GM19452 (cell line): ENCODE measurements around the gene CROCC2.

Experiments
- ATAC-seq: cut with Tn5 transposase; IDR thresholded peaks from one replicate; pipeline ENCODE4 v1.9.1; 2021; ENCODE audit not compliant: unreplicated experiment

CROCC2 gene

DNA sequence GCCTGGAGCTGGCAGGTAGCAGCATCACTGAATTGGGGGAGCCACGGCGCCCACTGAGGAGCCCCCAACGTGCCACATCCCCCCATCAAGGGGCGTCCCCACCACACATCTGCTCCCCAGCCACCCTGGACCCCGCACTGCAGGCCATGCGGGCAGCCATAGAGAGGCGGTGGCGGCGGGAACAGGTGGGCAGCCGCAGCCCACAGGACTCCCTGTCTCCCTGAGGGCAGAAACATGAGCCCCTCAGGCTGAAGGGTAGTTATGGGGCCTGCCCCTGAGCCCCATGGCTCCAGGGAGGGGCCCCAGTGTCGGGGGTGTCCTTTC is 26.6 kb downstream of the CROCC2 start:
- no peak for ATAC-seq

DNA sequence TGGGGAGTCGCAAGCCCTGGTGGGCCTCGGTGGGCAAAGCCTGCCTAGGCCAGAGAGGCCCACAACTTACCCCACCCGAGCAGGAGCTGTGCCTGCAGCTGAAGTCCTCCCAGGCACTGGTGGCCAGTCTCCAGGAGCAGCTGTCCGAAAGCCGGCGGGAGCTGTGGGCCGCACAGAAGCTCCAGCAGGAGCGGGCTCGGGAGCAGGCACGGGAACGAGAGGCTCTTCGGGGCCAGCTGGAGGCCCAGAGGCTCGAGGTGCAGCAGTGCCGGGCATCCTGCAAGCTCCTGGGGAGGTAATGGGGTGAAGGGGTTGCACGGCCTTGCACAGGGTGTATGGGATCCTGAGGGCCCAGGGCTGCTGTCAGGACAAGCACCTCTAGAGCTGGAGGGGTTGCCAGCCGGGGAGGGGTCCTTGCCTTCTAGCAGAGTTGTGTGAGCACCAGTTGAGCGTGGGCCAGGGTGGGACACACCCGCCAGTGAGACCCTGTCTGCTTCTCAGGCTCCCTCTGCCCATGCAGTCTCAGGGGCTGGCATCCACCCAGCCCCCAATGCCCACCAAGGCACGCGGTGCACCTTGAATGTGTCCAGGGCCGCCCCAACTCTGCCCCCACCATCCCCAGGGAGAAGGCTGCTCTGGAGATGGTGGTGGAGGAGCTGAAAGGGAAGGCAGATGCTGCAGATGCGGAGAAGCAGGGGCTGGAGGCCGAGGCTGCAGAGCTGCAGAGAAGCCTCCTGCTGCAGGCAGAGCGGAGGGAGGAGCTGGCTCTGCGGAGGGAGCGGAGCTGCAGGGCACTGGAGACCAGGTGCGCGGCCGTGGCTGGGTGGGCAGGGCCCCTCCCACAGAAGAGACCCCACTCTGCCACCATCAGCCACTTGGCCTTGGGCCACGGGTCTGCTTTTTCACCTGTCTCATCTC is 27.2 kb downstream of the CROCC2 start:
- no peak for ATAC-seq

DNA sequence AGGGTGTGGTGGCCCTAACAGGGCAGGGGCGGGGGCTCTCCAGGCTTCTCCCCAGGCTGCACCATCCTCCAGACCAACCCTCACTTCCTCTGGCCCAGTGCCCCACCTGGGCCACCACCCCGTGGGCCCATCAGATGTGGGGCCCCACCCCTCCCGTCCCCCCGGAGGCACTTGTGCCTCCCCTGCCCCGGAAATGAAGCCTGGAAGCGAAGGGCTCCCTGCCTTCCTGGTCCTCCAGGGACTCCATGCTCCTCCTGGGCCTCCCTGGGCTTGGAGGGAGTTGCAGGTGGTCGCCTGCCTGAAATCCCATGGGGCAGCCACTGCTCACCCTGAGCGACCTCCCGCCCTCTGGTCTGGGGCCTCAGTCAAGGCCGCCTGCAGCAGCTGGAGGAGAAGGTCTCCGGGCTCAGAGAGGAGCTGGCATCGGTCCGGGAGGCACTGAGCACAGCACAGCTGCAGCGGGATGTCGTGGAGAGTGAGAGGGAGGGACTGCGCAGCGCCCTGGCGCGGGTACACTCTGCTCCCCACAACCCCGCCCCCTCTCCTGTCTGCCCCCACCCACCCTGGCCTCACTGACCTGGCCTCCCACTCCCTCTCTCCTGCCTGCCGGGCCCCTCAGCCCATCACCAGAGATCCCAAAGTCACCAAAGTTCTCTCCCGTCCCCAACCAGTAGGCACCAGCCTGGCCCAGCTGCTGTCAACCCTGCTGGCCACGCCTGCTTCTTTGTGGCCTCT is 28.0 kb downstream of the CROCC2 start:
- ATAC-seq = no peak

DNA sequence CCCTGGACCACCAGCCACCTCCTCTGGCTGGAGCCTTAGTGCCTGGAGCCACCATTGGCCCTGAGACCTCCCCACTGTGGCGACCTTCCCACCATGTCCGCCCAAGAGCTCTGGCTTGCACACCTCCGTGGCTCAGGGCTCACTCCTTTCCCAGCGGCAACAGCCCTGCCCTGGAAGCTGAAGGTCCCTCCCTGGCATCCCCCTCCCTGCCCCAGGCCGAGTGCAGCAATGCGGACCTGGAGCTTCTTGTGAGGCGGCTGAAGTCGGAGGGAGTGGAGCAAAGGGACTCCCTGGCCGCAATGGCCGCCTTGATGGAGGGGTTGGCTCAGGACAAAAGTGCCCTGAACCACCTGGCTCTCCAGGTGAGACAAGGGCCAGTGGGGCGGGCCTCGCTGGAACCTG is 28.6 kb downstream of the CROCC2 start:
- ATAC-seq = no peak

DNA sequence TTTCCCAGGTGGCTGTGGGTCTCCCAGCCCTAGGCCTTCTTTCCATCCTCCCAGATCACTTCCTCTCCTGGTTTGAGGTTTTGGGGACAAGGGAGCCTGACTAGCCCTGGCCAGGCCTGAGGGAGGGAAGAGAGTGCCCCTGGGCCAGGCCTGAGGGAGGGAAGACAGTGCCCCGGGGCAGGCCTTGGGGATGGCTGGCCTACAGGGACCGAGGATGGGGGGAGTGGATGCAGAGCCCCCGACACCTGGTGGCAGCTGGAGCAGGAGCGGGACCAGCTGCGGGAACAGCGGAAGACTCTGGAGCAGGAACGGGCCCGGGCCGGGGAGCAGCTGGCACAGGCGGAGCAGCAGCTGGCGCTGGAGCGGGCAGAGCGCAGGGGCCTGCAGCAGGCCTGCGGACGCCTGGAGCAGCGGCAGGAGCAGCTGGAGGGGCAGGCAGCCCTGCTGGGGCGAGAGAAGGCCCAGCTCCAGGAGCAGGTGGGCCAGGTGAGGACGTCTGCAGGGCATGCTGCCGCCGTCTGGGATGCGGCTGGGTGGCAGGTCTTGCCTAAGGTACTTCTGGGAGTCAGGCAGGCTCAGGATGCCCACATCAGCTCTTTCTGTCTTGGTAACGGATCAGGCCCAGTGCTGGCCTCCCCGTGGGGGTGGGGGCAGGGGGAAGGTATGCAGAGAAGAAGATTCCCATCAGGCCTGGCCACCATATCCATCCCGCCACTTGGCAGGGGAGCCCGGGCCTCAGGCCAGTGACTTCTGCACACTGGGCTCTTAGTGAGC is 29.2 kb downstream of the CROCC2 start:
- ATAC-seq = no peak

DNA sequence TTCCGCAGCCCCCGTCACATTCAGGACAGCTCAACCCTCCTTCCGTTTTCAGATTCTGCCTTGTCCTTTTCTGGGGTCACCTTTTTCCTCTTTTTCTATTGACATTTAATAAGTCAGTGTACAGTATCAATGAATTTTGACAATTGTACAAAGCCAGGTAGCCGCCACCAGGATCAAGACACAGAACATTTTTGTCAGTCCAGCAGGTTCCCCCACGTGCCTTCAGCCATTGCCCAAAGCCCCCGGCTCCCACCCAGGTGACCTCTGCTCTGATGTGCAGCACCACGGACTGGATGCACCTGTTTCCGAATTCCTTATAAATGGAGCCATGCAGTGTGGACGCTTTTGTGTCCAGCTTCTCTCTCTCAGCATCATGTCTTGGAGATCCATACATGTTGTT is 30.0 kb downstream of the CROCC2 start:
- ATAC-seq = no peak

DNA sequence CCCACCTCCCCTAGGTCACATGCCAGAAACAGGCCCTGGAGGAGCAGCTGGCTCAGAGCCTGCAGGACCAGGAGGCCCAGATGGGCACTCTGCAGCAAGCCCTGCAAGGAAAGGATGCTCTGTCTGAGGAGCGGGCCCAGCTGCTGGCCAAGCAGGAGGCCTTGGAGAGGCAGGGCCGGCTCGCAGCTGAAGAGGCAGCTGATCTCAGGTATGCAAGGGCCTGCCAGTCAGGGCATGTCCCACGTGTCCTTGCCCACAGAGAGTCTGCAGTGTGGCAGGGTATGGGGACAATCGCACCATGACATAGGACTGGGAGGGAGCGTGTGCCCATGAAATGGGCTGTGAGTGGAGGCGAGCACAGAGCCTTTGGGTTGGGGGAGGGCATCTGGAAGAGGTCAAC is 39.9 kb downstream of the CROCC2 start:
- no peak for ATAC-seq

DNA sequence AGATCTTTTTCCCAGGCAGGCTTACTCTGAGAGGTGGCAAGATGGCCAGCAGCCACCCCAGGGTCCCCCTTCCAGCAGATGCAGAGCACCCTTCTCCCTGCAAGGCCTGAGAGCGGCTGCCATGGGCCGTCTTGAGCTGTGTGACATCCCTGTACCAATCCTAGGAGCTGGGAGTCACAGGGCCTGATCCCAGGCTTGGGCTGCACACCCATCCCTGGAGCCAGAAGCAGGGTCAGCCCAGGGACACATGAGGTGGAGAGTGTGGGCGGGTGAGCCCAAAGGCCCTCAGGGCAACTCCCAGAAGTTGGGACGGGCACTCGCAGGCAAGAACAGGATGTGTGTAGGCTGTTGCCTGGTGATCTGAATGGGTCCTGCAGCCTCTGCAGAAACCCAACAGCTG is 40.5 kb downstream of the CROCC2 start:
- no peak for ATAC-seq

DNA sequence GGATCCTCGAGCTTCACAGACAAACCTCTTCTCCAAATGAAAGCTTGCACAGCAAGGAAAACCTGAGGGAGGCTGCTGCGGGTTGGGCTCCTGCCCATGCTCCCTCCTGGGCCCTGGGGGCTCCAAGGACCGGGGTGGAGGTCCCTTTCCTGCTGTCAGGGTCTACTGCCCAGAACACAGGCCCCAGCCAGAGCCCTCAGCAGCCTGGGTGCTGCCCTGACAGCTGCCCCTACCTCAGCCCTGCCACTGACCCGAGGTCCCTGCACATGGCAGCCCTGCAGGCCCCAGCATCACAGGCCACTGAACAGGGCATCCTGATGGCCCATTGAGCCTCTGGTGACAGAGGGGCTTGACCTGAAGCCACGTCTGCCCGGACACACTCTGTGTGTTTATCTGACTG is 41.0 kb downstream of the CROCC2 start:
- ATAC-seq = no peak

DNA sequence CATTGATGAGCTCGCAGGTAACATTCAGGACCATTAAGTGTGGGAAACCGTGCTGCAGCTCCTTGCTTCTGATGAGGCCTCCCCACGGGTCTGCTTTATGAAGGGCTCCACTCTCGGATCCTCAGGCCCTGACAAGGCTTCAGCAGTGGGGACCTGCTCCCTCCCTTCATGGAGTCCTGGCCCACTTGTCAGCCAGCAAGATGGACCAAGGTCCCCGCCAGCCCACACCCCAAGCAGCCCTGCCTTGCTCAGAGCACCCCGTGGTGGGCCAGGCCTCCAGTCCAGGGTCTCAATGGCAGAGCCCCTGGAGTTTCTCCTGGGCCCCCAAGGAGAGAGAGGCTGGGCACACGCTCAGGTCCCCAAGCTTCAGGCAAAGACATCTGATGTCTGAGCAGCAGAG is 41.5 kb downstream of the CROCC2 start:
- no peak for ATAC-seq

DNA sequence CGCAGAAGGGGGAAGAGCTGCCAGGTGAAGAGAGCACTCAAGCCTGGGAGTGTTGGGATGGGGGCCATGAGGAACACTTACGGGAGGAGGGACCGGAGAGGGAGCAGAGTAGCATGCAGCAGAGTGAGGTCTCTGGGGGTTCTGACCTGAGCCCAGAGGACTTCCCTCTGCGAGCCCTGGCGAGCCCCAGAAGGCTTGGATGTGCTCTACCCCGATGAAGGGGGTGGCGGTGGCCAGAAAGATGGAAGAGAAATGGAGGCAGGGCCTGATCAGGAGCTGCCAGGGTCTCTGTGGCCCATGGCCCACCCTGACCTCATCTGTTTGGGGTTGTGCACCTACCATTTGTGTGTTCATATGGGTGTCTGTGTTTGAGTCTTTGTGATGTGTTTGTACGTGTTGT is 42.0 kb downstream of the CROCC2 start:
- no peak for ATAC-seq

DNA sequence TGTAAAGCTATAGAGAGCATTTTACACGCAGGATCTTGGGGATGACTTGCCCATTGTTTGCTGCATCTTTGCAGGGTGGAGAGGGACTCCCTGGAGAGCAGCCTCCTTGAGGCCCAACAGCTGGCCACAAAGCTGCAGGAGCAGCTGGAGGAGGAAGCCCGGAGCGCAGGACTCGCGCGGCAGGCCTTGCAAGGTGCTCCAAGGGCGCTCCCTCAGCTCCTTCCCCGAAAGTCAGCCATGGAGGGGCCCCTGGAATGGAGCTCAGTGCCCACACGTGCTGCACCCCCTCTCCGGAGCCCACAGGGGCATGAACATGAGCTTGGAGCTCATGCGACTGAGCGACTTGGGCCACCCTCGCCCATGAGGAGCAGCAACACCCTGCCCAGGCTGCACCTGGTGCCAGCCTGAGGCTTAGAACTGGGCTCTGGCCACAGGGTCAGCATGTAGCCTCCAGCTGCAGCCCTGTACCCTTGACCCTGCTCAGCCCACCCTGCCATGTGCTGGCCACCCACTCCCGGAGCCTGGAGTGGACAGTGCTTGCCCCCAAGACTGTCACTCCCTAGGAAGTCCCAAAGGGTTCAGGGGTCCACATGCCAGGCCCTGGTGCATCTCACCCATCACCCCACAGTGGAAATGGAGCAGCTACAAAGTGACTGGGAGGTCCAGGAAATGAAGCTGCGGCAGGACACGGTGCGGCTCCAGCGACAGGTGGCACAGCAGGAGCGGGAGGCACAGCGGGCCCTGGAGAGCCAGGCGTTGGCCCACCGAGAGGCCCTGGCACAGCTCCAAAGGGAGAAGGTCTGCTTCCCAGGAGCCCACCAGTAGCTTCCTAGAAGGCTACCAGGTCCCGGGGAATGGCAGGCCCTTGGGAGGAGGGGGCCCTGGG is 43.0 kb downstream of the CROCC2 start:
- no peak for ATAC-seq

DNA sequence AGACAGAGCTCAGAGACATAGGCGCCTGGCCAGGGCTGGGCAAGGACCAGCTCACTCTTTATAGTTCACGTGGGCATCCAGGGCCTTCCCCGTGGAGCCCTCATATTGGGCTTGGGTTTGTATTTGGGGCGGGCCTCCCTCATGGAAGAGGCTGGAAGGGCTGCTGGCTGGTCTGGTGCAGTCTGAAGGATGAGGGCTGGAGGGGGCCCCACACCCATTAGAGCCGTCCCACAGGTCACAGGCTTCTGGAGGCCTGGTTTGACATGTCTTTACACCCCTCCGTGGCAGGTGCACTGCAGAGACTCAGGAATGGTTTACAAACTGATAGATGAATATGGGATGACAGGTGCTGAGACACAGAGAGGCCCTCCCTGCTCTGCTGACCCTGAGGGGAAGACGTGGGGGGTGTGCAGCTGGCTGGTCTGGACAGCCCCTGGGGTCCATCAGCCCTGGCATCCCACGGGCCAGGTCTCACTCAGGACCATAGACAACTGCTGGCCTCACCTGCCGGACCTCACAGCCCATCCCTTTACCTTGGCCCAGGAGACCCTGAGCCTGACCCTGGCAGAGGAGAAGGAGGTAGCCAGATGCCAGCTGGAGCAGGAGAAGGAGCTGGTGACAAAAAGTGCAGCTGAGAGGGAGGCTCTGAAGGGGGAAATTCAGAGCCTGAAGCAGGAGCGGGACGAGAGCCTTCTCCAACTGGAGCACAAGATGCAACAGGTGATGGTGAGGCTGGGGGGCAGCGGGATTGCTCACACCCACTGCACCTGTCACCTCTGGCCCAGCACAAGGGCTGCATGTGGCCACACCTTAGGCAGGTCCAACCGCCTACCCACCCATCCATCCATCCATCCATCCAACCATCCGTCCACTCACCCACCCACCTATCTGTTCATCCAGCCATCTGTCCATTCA is 43.9 kb downstream of the CROCC2 start:
- no peak for ATAC-seq

DNA sequence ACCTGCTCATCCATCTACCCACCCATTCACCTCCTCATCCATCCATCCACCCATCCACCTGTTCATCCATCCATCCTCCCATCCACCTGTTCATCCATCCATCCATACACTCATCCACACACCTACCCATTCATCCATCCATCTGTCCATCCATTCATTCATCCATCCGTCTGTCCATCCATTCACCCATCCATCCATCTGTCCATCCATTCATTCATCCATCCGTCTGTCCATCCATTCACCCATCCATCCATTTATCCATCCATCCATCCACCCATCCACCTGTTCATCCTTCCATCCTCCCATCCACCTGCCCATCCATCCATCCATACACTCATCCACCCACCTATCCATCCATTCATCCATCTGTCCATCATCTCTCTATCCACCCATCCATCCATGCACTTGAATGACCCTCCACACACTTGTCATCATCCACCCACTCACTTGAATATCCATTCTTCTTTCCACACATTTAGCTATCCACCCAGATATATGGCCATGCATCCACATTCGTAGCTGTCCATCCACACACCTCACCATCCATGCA is 45.0 kb downstream of the CROCC2 start:
- ATAC-seq = no peak

DNA sequence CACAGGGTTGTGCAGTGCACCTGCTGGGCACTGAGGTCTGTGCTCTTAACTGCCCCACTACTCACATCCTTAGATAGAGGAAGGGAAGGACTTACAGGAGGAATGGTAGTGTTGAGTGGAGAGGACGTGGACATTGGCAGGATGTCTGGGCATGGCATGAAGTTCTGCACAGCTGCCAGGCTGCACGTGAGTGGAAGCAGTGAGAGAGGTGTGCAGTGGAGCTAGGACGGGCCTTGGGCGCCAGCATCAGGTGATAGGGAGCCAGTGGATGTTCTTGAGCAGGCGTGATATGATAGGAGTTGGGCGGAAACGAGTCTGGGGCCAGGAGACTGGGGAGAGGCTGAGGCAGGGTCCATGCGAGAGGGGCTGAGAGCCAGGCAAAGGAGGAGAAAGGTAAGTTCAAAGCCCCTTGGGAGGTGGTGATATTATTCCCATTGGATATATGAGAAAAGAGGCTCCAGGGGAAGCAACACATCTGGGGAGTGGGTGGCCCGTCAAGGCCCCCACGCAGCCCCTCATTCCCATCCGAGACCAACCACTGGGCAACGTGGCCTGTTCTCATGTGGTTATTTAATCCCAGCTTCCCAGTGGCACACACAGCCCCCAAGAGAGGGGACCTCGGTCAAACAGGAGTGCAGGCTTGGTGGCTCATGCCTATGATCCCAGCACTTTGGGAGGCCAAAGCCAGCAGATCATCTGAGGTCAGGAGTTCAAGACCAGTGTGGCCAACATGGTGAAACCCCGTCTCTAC is 46.5 kb downstream of the CROCC2 start:
- ATAC-seq = no peak

DNA sequence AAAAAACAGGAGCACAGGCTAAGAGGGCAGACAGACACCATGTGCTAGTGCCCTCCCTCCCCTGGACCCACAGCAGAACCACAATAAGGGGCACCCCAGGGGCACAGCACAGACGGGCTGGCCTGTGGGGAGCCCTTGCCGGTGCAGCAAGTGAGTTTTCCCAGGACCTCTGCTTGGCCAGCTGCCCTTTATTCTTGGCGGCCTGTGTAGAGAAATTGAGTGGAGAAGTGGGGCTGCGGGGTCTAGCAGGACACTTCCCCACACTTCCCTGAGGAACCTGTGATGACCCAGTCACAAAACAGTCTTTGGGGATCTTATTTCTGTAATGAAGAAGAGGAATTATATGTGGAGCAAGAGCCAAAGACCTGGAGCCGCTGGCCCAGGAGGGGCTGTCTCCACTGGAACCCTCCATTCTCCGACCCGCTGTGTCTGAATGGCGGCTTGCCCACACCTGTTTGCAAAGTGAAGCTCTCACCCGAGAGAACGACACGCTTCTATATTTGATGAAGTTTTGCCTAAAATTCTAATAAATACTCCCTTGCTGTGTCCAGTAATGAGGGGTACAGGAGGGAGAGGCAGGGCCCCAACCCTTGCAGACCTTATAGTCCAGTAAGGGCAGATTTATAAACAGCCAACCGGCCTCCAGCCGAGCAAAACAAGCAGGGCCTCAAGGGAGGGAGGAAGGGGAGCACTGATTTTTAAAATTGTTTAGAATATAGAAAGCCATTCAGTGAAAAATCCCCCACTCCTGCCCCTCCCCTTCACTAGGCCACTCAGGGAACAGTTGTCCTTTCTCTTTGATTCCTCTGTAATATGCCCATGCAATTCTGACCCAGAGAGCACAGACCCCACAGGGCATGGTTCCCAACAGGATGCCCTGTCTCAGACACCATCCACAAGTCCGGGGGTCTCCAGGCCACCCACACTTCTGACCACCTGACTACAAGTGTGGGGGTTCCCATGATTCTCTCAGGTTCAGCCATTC is 47.6 kb downstream of the CROCC2 start:
- ATAC-seq = no peak

DNA sequence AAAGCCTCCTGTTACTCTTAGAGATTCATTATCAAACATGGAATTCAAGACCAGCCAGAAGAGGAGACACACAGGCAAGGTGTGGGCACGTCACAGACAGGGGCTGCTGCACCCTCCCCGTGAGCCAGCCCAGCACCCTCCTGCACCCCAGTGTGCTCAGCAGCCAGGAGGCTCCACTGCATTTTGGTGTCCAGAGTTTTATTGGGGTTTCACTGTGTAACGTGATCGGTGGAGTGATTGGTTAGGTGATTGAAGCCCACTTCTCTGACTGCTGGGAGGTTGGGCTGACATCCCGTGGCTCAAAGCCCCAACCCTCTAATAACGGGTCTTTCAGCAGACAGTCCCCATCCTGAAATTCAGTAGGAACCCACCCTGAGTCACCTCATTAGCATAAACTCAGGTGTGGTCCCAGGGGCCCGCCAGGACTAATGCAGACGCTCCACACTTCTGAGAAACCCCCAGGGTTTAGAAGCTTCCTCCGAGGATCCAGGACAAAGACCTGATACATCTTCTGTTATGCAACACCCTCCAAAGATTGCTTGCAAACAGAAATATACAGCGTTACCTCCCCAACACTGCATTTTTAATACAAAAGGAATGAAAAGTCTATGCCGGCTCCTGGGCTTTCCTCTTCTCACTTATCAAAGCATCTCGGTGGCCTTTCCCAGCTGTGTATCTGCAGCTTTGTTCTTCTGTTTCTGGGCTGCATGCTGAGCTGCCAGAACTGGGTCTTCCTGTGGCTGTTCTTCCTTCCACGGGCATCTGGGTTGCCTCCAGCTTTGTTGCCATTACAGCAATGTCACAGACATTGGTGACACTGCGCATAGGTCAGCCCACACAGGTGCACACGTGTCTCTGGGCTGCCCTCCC is 48.5 kb downstream of the CROCC2 start:
- ATAC-seq = no peak
